Neural cell (in vitro differentiated cells): Measurements from ENCODE around the gene UNC5C.

Experiments
- CTCF ChIP-seq: fragments of 450-650 bp; IDR thresholded peaks from 2 replicates; pipeline ENCODE4 v1.5.1; 2014; ENCODE audit warnings: antibody characterized with exemption, mild to moderate bottlenecking, moderate library complexity; ENCODE audit not compliant: poor library complexity, severe bottlenecking
- EP300 ChIP-seq: fragments of 450-650 bp; conservative IDR thresholded peaks from 2 replicates; pipeline ENCODE4 v1.6.1; 2014; ENCODE audit warnings: antibody characterized with exemption, mild to moderate bottlenecking, moderate library complexity; ENCODE audit not compliant: poor library complexity, severe bottlenecking
- POLR2AphosphoS5 ChIP-seq: IDR thresholded peaks from 2 replicates; pipeline ENCODE4 v1.6.1; 2012
- RAD21 ChIP-seq: fragments of 450-650 bp; conservative IDR thresholded peaks from 2 replicates; pipeline ENCODE4 v1.6.1; 2014; ENCODE audit warnings: antibody characterized with exemption, mild to moderate bottlenecking, moderate library complexity
- TAF1 ChIP-seq: IDR thresholded peaks from 2 replicates; pipeline ENCODE4 v1.6.1; 2012; ENCODE audit warnings: low read depth

GRCh38 chr4:95387719-95388118 lies 161.1 kb downstream of the UNC5C start:
- TF ChIP-seq POLR2AphosphoS5 (no peak), CTCF (no peak), EP300 (no peak), TAF1 (no peak), RAD21 (no peak)
